Activated CD4-positive, alpha-beta T cell treated with anti-CD3 and anti-CD28 coated beads for 4 hours (primary cell): ENCODE data around the gene LMO7.
"Not testable (repeated sequence)": the region's sequence is repeated elsewhere in the genome, so short reads cannot be mapped to it uniquely, and the experiment has no call there.

ENCODE experiments used
- DNase-seq, 2 donors: peaks; one replicate each; pipeline ENCODE4 v3.0.0-alpha.2; 2020

LMO7 gene

DNA sequence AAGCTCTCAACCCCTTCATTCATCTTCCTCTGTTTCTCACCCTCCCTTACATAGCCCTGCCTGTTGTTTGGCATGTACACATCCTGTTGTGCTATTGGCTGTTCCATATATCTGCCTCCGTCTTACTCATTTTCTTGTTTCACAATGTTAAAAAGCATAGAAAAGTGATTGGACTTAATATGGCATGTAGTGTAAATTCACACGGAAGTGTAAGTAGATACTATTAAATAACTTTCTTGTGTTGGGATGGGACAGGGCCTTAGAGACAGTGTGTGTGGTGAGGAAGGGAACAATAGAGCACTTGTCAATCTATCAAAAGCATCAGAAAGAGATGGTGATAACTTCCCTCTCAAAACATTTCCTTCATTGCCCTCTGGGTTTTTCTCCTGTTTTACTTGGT, 12.3 kb downstream of the LMO7 start:
- DNase-seq, result no peak

DNA sequence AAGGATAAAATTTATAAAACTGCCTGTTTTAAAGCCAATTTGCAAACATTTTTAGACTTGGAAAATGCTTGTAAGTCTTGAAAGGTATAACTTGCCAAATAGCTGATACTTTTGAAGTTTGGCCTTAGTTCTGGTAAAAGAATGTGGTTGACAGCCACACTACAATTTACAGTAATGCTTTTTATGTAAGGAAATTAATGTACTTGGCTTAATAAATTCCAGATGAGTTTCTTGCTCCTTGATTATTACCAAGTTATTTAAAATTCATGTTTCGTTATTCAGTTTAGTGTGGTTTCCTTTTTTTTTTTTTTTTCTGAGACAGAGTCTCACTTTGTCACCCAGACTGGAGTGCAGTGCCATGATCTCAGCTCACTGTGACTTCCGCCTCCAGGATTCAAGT, 14.9 kb downstream of the LMO7 start:
- no peak for DNase-seq

- DNase-seq, result no peak
Measured at GRCh38 chr13:75652726-75653125, 16.6 kb downstream of the LMO7 start.

DNA sequence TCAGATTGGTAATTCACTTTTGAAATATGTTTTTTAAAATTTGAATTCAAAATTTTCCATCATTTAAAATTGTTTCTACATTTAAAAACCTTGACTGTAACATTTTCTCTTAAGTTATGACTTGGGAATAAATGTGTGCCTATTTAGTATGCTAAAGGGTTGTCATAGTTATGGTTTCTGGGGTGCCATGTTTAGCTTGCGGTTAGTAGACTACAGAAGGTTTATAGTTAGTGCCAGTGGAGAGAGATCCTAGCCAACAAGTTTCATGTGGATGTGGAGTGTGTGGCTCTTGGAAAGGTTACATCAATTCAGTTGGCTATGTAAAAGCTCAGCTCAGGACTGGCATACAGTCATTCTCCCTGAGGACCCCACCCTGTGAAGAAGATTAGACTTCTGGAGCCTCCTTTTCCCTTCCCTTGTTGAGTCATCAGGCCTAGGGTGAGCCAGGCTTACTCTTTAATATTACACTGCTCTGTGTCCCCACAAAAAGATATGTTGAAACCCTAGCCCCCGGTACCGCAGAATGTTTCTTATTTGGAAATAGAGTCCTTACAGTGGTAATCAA, 20.4 kb downstream of the LMO7 start:
- DNase-seq, result no peak

DNA sequence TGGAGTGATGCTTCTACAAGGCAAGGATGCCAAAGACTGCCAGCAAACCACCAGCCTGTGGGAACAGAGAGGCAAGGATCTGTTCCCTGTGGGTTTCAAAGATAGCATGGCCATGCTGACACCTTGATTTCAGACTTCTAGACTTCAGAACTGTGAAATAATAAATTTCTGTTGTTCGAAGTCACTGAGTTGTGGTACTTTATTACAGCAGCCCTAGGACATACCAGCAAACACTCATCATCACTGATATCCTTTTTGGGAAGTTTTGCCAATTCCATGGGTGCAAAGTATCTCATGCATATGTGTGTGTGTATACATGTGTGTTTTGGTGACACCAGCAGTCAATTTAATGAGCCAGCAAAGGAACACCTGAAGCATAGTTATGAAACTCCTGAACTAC, 21.0 kb downstream of the LMO7 start:
- no peak for DNase-seq

DNA sequence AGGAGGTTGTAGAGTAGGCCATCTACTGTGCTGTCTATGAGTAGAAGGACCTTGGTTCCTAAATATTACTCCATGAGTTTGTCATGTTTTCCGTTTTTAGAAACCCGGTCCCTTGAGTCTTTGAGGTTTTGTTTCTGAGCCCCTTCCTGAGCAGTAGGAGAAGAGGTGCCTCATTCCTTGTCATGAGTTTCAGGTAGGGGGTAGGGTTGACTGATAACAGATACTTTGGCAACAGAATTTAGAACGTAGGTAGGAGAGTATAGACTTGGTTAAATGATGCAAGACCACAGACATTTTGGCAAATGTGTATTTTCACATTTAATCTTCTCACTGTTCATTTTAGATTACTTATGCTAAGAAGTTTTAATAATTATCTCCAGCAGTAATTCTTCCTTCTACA, 24.6 kb downstream of the LMO7 start:
- DNase-seq, result no peak

DNA sequence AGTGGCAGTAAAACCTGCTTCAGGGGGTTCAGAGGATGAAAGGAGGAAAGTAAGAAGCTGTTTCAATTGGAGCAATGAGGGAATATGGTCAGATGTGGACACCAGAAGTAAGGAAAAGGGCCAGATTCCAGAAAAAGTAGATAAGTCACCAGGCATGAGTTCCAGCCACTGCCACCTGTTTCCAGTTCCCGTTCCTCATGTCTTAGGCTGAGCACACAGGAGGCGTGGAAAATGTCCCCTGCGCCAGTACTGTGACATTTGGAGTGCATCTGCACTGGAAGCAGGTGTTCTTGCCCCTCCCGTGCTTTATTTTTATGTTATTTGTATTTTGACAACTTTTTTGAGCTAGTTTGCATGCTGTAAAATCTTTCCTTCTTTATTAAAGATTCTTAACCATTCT, 25.3 kb downstream of the LMO7 start:
- no peak for DNase-seq

DNA sequence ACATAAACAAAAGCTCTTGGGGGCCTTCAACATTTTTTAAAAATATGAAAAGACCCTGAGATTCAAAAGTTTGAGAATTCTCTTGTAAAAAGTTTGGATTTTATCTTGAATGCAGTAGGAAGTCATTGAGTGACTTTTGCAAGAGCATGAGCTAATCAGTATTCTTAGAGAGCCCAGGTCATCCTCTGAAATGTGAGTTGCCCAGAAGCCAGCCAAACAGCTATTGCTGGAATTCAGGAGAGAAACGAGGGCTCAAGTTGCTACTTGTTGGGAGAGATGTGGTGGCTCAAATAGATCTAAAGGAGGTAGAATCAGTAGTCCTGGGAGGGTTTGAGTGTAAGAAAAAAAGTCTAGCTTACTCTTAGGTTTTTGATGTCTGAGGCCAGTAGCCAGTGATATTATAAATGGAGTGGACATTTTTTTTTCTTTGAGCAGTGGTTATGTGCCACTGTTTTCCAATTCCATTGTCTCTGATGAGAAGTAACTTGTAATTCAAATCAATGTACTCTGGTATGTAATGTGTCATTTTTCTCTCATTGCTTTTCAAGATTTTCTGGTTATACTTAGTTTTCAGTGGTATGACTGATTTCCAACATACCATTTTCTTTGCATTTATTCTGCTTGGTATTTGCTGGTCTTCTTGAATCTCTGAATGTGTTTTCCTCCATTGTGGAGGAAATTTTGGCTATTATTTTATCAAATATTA, 30.7 kb downstream of the LMO7 start:
- DNase-seq, result no peak

DNA sequence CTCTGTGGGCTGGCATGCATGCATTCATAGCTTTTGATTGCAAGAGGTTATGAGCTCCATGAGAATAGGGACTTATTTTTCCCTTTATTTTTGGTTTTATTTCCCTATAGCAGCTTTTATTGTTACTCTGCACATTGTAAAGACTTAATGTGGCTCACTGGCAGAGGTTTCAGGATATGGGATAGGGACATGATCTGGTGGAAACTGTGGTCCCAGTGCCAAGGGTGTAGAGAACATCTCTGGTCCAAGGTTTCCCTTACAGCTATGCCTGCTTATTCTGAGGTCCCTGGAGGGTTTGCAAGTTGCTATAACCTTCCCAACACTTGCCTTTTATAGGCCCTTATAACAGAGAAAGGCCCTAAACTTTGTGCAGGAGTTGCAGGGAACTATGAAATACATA, 33.6 kb downstream of the LMO7 start:
- DNase-seq, result no peak

DNA sequence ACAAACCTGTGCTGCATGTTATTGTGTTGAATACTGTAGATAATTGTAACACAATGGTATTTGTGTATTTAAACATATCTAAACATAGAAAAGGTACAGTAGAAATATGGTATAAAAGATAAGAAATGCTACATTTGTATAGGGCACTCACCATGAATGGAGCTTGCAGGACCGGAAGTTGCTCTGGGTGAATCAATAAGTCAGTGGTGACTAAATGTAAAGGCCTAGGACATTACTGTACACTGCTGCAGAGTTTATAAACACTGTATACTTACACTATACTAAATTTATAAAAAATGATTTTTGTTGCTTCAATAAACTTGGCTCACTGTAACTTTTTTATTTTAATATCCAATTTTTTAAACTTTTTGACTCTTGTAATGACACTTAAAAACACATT, 34.4 kb downstream of the LMO7 start:
- no peak for DNase-seq

DNA sequence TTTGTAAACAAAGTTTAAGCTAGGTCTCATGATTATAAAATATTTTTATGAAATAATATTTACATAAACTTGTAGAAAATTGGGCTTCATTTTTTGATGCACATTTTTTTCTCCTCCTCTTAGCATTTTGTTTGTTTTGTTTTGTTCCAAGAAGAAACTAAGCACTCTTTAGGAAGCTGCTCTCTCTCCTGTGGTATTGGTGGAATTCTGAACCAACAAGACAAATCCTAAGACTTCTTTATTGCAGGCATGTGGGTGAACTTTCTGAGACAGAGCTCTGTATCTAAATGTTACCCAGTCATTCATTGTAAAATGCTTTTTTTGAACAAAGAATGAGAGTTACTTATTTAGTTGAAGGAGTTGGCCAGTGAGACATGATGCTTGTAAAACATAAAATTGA, 39.3 kb downstream of the LMO7 start:
- DNase-seq, result no peak

DNA sequence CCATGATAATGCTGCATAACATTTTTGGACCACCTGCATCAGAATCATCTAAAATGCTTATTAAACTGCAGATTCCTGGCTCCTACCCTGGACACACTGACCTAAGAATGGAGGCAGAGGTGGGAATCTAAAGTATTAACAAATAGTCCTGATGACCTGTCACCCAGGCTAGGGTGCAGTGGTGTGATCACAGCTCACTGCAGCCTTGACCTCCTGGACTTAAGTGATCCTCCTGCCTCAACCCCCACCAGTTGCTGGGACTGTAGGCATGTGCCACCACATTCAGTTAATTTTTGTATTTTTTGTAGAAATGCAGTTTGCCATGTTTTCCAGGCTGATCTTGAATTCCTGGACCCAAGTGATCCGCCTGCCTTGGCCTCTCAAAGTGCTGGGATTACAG, 43.3 kb downstream of the LMO7 start:
- DNase-seq, result no peak

GRCh38 chr13:75680251-75680650, 44.1 kb downstream of the LMO7 start:
- DNase-seq, result not testable (repeated sequence)

- DNase-seq, result no peak
Measured at GRCh38 chr13:75682326-75682725, 46.2 kb downstream of the LMO7 start.

- no peak for DNase-seq
Measured at GRCh38 chr13:75685239-75685697, 49.1 kb downstream of the LMO7 start.

GRCh38 chr13:75687150-75687763, 51.1 kb downstream of the LMO7 start:
- DNase-seq, result no peak

DNA sequence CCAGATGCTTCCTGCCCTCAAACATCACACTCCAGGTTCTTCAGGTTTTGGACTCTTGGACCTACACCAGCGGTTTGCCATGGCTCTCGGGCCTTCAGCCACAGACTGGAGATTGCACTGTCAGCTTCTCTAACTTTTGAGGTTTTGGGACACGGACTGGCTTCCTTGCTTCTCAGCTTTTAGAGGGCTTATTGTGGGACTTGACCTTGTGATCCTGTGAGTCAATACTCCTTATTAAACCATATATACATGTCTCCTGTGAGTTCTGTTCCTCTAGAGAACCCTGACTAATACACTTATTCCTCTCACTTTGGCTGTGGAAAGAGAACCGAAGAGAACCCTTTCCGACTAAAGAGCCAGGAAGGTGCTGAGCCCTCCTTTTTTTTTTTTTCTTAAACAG, 53.6 kb downstream of the LMO7 start:
- DNase-seq, result no peak

GRCh38 chr13:75690607-75691006, 54.5 kb downstream of the LMO7 start:
- DNase-seq, result no peak

DNA sequence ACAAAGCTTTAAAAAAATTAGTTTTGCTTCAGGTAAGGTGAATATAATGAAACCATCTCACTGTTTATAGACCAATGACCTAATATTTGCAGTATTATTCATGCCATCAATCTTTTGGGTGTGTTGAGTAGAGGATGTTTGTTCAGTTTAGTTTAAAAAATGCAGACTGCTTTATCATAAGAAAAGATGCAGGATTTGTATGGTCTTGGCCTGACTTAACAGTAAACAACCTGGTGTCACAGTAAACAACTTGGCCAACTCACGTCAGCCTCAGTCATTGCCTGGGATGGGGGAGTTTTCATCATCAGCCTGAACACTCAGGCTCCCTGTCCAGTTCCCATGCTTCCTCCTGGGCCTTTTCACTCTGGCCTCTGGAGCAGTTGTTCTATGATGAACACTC, 55.1 kb downstream of the LMO7 start:
- no peak for DNase-seq

- no peak for DNase-seq
Measured at GRCh38 chr13:75693227-75693626, 57.1 kb downstream of the LMO7 start.

DNA sequence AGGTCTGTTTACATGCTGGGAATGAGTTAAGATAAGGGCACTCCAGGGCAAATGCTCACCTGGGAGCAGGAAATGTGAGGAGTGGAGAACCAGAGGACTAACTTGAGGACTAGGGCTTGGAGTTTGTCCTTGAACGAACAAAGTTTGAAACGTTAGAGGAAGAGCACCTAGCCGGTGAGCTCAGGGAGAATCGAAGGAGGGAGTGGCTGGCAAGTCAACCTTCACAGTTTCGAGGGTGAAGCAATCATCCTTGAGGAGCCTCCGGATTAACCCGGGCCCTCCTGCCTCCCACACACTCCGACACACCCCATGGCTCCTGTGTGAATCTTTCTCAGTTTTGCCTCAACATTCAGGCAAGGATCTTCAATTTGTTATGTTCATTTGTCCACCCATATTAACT, 58.6 kb downstream of the LMO7 start:
- no peak for DNase-seq

DNA sequence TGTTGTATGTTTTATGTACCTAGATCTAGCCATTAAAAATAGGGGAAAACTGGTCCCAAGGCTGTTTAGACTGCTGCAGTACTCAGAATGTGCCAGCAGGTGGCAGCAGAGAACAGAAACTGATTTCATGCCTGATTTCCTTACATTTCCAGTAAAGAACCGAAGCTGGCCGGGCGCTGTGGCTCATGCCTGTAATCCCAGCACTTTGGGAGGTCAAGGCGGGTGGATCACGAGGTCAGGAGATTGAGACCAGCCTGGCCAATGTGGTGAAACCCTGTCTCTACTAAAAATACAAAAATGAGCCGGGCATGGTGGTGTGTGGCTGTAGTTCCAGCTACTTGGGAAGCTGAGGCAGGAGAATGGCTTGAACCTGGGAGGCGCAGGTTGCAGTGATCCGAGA, 59.8 kb downstream of the LMO7 start:
- peak; percentile 56 to 76 for DNase-seq

GRCh38 chr13:75699062-75699461, 62.9 kb downstream of the LMO7 start:
- DNase-seq, result no peak

- DNase-seq, result not testable (repeated sequence)
Measured at GRCh38 chr13:75699717-75700116, 63.6 kb downstream of the LMO7 start.

- no peak for DNase-seq
Measured at GRCh38 chr13:75700552-75700951, 64.4 kb downstream of the LMO7 start.
